Jurkat, Clone E6-1 (cell line): ENCODE results near the gene RABGGTA.

Experiments used
- DNase-seq: peaks from one replicate; pipeline ENCODE4 v3.0.0-alpha.2; 2011; ENCODE audit warnings: low read depth, low spot score
- H3K4me3 ChIP-seq: 2 replicates; pipeline ENCODE4 v1.5.1; 2011; ENCODE audit warnings: mild to moderate bottlenecking, low read length, control low read depth, moderate library complexity

The RABGGTA gene

GRCh38 chr14:24281636-24282035 lies 10.2 kb upstream of the RABGGTA start:
- no peak for DNase-seq
- H3K4me3 ChIP-seq: no peak overlapping the region

GRCh38 chr14:24280797-24281460 lies 9.5 kb upstream of the RABGGTA start:
- no peak for DNase-seq
- no peak overlapping the region for H3K4me3 ChIP-seq

- no peak for DNase-seq
- no peak overlapping the region for H3K4me3 ChIP-seq
These were observed 8.1 kb upstream of the RABGGTA start for GRCh38 chr14:24279301-24280186.

GRCh38 chr14:24278424-24278823 lies 7.0 kb upstream of the RABGGTA start:
- DNase-seq: no peak
- H3K4me3 ChIP-seq: no peak overlapping the region

- no peak overlapping the region for H3K4me3 ChIP-seq
- DNase-seq: no peak
These were observed 6.4 kb upstream of the RABGGTA start for GRCh38 chr14:24277606-24278321.

- no peak for DNase-seq
- H3K4me3 ChIP-seq: no peak overlapping the region
These were observed 5.7 kb upstream of the RABGGTA start for GRCh38 chr14:24277071-24277470.

- no peak overlapping the region for H3K4me3 ChIP-seq
- DNase-seq: no peak
These were observed 2.7 kb upstream of the RABGGTA start for GRCh38 chr14:24274101-24274543.

GRCh38 chr14:24273422-24273998 lies 2.1 kb upstream of the RABGGTA start:
- H3K4me3 ChIP-seq: no peak overlapping the region
- DNase-seq: no peak

GRCh38 chr14:24272467-24272866 lies 1.1 kb upstream of the RABGGTA start:
- H3K4me3 ChIP-seq: no peak overlapping the region
- DNase-seq: no peak

- DNase-seq: no peak
These were observed 452 bp upstream of the RABGGTA start for GRCh38 chr14:24271834-24272263.

GRCh38 chr14:24270537-24271133 lies 762 bp downstream of the RABGGTA start:
- peak overlapping the region; percentile 74 for H3K4me3 ChIP-seq
- no peak for DNase-seq

More at GRCh38 chr14:24271834-24272263, 452 bp upstream of the RABGGTA start:
- H3K4me3 ChIP-seq: peak overlapping the region; percentile 74

GRCh38 chr14:24269910-24270536 lies 1.4 kb downstream of the RABGGTA start:
- no peak overlapping the region for H3K4me3 ChIP-seq
- no peak for DNase-seq

- DNase-seq: no peak
- no peak overlapping the region for H3K4me3 ChIP-seq
These were observed 2.0 kb downstream of the RABGGTA start for GRCh38 chr14:24269368-24269767.

GRCh38 chr14:24268225-24268624 lies 3.2 kb downstream of the RABGGTA start:
- no peak for DNase-seq
- H3K4me3 ChIP-seq: no peak overlapping the region

GRCh38 chr14:24267516-24267915 lies 3.9 kb downstream of the RABGGTA start:
- no peak for DNase-seq
- H3K4me3 ChIP-seq: no peak overlapping the region

- H3K4me3 ChIP-seq: no peak overlapping the region
- no peak for DNase-seq
These were observed 4.8 kb downstream of the RABGGTA start for GRCh38 chr14:24266344-24267244.

- H3K4me3 ChIP-seq: no peak overlapping the region
- DNase-seq: no peak
These were observed 7.1 kb downstream of the RABGGTA start for GRCh38 chr14:24264298-24264697.

GRCh38 chr14:24263848-24264247 lies 7.5 kb downstream of the RABGGTA start:
- no peak for DNase-seq
- no peak overlapping the region for H3K4me3 ChIP-seq
